Suprapubic skin (tissue), 4 donors: ENCODE measurements around the gene SPCS2.
"Not testable (repeated sequence)": the region's sequence is repeated elsewhere in the genome, so short reads cannot be mapped to it uniquely, and the experiment has no call there.

ENCODE experiments used
- EP300 ChIP-seq: sonication (generic); formaldehyde crosslinking; IDR thresholded peaks from one replicate; pipeline ENCODE4 v1.6.1; 2017; ENCODE audit warnings: antibody characterized with exemption
- POLR2A ChIP-seq, 2 donors: fragments of 450-650 bp; IDR thresholded peaks; one replicate each; pipeline ENCODE4 v1.6.1; 2017; ENCODE audit warnings: antibody characterized with exemption in 2 of 2, mild to moderate bottlenecking in 2 of 2, moderate library complexity in 2 of 2
- POLR2AphosphoS5 ChIP-seq, 3 donors: sonication (generic); formaldehyde crosslinking; IDR thresholded peaks; one replicate each; pipeline ENCODE4 v1.6.1; 2017; ENCODE audit warnings: antibody characterized with exemption in 3 of 3
- TF ChIP-seq, protein P1 (sequence below), 2 donors: fragments of 200-600 bp in 1 of 2; fragments of 450-650 bp in 1 of 2; sonication (generic) in 1 of 2; IDR thresholded peaks; one replicate each; pipeline ENCODE4 v1.5.1; 2016 to 2019; ENCODE audit warnings: antibody characterized with exemption in 2 of 2, mild to moderate bottlenecking in 1 of 2, moderate library complexity in 1 of 2

- TF ChIP-seq, protein P1, sequence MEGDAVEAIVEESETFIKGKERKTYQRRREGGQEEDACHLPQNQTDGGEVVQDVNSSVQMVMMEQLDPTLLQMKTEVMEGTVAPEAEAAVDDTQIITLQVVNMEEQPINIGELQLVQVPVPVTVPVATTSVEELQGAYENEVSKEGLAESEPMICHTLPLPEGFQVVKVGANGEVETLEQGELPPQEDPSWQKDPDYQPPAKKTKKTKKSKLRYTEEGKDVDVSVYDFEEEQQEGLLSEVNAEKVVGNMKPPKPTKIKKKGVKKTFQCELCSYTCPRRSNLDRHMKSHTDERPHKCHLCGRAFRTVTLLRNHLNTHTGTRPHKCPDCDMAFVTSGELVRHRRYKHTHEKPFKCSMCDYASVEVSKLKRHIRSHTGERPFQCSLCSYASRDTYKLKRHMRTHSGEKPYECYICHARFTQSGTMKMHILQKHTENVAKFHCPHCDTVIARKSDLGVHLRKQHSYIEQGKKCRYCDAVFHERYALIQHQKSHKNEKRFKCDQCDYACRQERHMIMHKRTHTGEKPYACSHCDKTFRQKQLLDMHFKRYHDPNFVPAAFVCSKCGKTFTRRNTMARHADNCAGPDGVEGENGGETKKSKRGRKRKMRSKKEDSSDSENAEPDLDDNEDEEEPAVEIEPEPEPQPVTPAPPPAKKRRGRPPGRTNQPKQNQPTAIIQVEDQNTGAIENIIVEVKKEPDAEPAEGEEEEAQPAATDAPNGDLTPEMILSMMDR (IDR thresholded peaks at IDR 0.05), result not testable (repeated sequence)
- not testable (repeated sequence) for TF ChIP-seq EP300; POLR2A (IDR thresholded peaks at IDR 0.05); POLR2AphosphoS5 (IDR thresholded peaks at IDR 0.05)
These were observed 71.3 kb downstream of the SPCS2 start for GRCh38 chr11:75020328-75020727.
